ENCODE measurements around the gene RARG. TPM values are rescaled to one million over a fixed set of nuclear protein-coding genes. Genes with fewer than 3 reads are reported as not detected.

The RARG gene
- total RNA-seq, 4 donors from 2014 or later, result 2.6 to 15.4 (median 7.6) TPM; not detected in 1

DNA sequence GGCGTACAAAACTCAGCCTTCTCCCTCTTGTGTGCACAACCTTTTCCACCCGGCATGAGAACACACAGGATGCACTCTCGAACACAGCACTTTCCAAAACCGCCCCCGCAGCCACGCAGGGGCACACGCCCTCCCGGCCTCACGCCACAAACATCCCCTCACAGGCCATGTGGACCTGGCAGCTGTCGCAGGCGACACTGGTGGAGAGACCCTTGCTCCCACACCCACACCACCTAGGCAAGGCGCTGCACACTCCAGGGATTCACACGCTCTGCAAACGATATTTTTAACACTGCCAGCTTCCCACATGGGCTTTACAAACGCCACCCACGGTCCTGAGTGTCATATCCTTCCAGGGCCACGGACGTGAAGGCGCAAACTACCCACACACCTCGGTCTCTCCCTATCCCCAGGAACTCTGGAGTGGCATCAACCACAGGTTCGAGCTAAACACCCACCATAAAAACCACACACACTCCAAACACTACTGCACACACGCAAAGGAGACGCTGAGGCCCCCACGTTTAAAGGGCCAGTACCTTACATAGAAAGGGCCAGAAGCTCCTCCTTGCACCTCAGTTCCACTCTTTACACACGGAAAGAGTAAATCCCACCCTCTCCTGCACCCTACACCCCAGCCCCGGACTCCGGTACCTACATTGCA, 12.6 kb downstream of the RARG start:
- Histone ChIP-seq H3K4me1 (peaks cover 49 to 66% (median 60%) of the 10 kb centered on the region in 4 donors), H3K27me3 (no peaks in the 10 kb centered on the region), H3K4me3 (peak overlapping the region; percentile 55 to 74 (median 62)), H3K9me3 (no peaks in the 10 kb centered on the region), H3K36me3 (no peaks in the 10 kb centered on the region), H3K27ac (peak overlapping the region; percentile 98 to 100 (median 99))
- in situ Hi-C loops (cut with MboI; ENCODE audit: low pct_ligation_motif_present in 1 of 4, low pct_unique_long_range_greater_than_20kb in 1 of 4, low sequenced_read_pairs in 3 of 4) (loop anchor here in 2 of 4 donors (10.0 kb wide), 1 partner anchor 65 kb away; no protein-coding TSS in a partner anchor), intact Hi-C loops (cut with DNase I; ENCODE audit: low total_unique reads) (loop anchor here (2.0 to 5.0 kb wide), 2 partner anchors 31 to 68 kb away; no protein-coding TSS in a partner anchor)
- 0 to 3% methylated on average over 1 to 27 of the region's 27 CpGs for WGBS, 2 donors (ENCODE audit: low coverage in 1 of 2)
- DNase-seq, result no peak
- TF ChIP-seq POLR2A (IDR thresholded peaks at IDR 0.05) (no peak), POLR2AphosphoS5 (IDR thresholded peaks at IDR 0.05) (peak in 1 of 3 donors; percentile 6), EP300 (IDR thresholded peaks at IDR 0.05; ENCODE audit: low read depth) (no peak)
- TF ChIP-seq, protein P1, sequence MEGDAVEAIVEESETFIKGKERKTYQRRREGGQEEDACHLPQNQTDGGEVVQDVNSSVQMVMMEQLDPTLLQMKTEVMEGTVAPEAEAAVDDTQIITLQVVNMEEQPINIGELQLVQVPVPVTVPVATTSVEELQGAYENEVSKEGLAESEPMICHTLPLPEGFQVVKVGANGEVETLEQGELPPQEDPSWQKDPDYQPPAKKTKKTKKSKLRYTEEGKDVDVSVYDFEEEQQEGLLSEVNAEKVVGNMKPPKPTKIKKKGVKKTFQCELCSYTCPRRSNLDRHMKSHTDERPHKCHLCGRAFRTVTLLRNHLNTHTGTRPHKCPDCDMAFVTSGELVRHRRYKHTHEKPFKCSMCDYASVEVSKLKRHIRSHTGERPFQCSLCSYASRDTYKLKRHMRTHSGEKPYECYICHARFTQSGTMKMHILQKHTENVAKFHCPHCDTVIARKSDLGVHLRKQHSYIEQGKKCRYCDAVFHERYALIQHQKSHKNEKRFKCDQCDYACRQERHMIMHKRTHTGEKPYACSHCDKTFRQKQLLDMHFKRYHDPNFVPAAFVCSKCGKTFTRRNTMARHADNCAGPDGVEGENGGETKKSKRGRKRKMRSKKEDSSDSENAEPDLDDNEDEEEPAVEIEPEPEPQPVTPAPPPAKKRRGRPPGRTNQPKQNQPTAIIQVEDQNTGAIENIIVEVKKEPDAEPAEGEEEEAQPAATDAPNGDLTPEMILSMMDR (IDR thresholded peaks at IDR 0.05), result no peak

DNA sequence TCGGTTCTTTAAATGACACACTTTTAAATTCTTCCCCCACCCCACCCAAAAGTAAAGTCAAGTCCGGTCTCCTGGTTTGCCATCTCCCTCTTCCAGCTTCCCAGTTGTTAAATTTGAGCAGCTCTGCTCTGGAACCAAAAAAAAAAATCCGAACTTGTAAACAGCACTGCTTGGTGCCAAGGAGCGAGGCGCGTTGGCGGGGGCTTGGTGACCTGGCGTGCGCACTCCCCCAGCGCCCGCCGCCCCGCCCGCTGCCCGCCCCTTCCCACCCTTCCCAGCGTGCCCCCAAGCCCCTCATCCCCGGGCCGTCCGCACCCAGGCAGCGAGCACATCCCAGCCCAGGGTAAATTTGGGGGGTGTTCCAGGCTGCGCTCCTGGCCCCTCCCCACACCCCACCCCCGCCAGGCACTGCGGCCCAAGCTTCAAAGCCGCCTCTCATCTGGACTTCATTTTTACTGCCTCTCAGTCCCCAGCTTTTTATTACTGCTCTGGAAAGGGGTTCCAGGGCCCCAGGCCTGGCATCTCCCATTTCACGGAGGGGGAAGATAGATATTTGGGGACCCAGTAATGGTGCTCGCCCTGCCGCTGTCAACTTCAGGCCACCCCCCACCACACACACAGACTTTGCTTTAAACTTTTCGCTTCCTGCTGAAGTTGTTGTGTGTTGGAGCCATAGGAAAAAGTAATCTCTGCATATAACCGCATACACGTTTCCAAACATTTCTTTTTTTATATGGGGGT, 13.3 kb downstream of the RARG start:
- in situ Hi-C loops (cut with MboI; ENCODE audit: low pct_ligation_motif_present in 1 of 4, low pct_unique_long_range_greater_than_20kb in 1 of 4, low sequenced_read_pairs in 3 of 4), result loop anchor here in 2 of 4 donors (10.0 kb wide), 1 partner anchor 66 kb away; no protein-coding TSS in a partner anchor
- TF ChIP-seq POLR2A (IDR thresholded peaks at IDR 0.05), result no peak
- no peak for TF ChIP-seq POLR2AphosphoS5 (IDR thresholded peaks at IDR 0.05)
- no peak for TF ChIP-seq EP300 (IDR thresholded peaks at IDR 0.05; ENCODE audit: low read depth)
- TF ChIP-seq, protein P1 (IDR thresholded peaks at IDR 0.05), result no peak
- peak overlapping the region; percentile 55 to 74 (median 62) for H3K4me3 ChIP-seq
- peaks cover 42 to 59% (median 53%) of the 10 kb centered on the region in 4 donors for H3K4me1 ChIP-seq
- 24 to 33% methylated on average over 3 to 30 of the region's 30 CpGs for WGBS, 2 donors (ENCODE audit: low coverage in 1 of 2)
- no peaks in the 10 kb centered on the region for H3K36me3 ChIP-seq
- DNase-seq, result no peak
- intact Hi-C loops (cut with DNase I; ENCODE audit: low total_unique reads), result loop anchor here (2.0 to 5.0 kb wide), 2 partner anchors 32 to 69 kb away; no protein-coding TSS in a partner anchor
- H3K27ac ChIP-seq, result peak overlapping the region; percentile 98 to 100 (median 99)
- H3K27me3 ChIP-seq, result no peaks in the 10 kb centered on the region
- no peaks in the 10 kb centered on the region for H3K9me3 ChIP-seq

DNA sequence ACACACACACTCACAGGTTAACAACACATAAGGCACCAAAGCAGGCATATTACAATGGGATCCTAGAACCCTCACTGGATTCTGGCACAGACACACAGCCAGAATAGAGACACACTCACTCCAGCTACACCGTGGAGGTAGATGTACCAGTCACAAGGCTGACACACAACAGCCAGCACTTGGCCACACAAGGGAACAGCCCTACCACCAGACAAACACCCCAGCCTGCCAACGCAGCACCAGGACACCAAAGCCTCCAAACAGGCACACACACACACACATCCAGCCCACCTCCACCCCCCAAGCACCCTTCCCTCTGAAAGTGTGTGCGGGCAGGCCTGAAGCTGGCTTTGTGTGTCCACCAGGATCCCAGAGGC, 14.1 kb downstream of the RARG start:
- H3K27me3 ChIP-seq, result no peaks in the 10 kb centered on the region
- in situ Hi-C loops (cut with MboI; ENCODE audit: low pct_ligation_motif_present in 1 of 4, low pct_unique_long_range_greater_than_20kb in 1 of 4, low sequenced_read_pairs in 3 of 4) (loop anchor here in 2 of 4 donors (10.0 kb wide), 1 partner anchor 67 kb away; no protein-coding TSS in a partner anchor), intact Hi-C loops (cut with DNase I; ENCODE audit: low total_unique reads) (loop anchor here (2.0 to 5.0 kb wide), 2 partner anchors 33 to 69 kb away; no protein-coding TSS in a partner anchor)
- H3K27ac ChIP-seq, result peak overlapping the region; percentile 98 to 100 (median 99)
- peaks cover 34 to 54% (median 44%) of the 10 kb centered on the region in 4 donors for H3K4me1 ChIP-seq
- TF ChIP-seq, protein P1 (IDR thresholded peaks at IDR 0.05), result no peak
- TF ChIP-seq POLR2A (IDR thresholded peaks at IDR 0.05) (no peak), EP300 (IDR thresholded peaks at IDR 0.05; ENCODE audit: low read depth) (no peak), POLR2AphosphoS5 (IDR thresholded peaks at IDR 0.05) (no peak)
- no peaks in the 10 kb centered on the region for H3K9me3 ChIP-seq
- H3K4me3 ChIP-seq, result peak overlapping the region in 2 of 4 donors; percentile 55 to 74
- DNase-seq, result no peak
- WGBS, 2 donors (ENCODE audit: low coverage in 1 of 2), result 23% methylated on average over 3 of the region's 3 CpGs; no CpG with 5 or more reads in 1 of the 2 donors
- no peaks in the 10 kb centered on the region for H3K36me3 ChIP-seq

Data from transverse colon (tissue), 4 donors.